ENCODE results near the gene DMBT1.

- TF ChIP-seq POLR2A (IDR thresholded peaks at IDR 0.05; ENCODE audit: low read depth) (no peak), EP300 (IDR thresholded peaks at IDR 0.05) (no peak), CTCF (IDR thresholded peaks at IDR 0.05) (no peak)
Observed at GRCh38 chr10:122674781-122675180, 114.2 kb downstream of the DMBT1 start.
